ENCODE data around the gene PSMC5. TPM values are rescaled to one million over a fixed set of nuclear protein-coding genes. Genes with fewer than 3 reads are reported as not detected.

PSMC5 gene
- polyA plus RNA-seq, 1 donor (not counting 4 experiments of a cell fraction or from before 2014, with no cell fraction given): 141 TPM

GRCh38 chr17:63831505-63831904, 4.3 kb downstream of the PSMC5 start:
- Histone ChIP-seq H3K9me3 (ENCODE audit: control insufficient read depth, low read depth, low read length) (no peaks in the 10 kb centered on the region), H3K36me3 (ENCODE audit: control insufficient read depth in 2 of 2, extremely low read depth in 1 of 2, insufficient read depth in 2 of 2, low read length in 2 of 2) (peaks cover 56 to 59% of the 10 kb centered on the region in 2 experiments), H3K4me3 (ENCODE audit: control insufficient read depth in 2 of 3, extremely low read depth in 1 of 3, insufficient read depth in 2 of 3, low read depth in 1 of 3, low read length in 3 of 3) (no peak overlapping the region), H3K4me2 (ENCODE audit: control insufficient read depth, extremely low read depth, insufficient read depth, low read depth, low read length) (no peak overlapping the region), H3K79me2 (ENCODE audit: control insufficient read depth, insufficient read depth, low read length) (peaks cover 37% of the 10 kb centered on the region), H3K9me1 (ENCODE audit: control insufficient read depth, extremely low read depth, insufficient read depth, low read length) (no peaks in the 10 kb centered on the region), H3K27me3 (ENCODE audit: control insufficient read depth, extremely low read depth, insufficient read depth, low read length) (no peaks in the 10 kb centered on the region), H3K9ac (ENCODE audit: control insufficient read depth, extremely low read depth, insufficient read depth, low read length) (no peak overlapping the region), H3K4me1 (ENCODE audit: control insufficient read depth, extremely low read depth, insufficient read depth, low read length) (peaks cover 25% of the 10 kb centered on the region), H2AFZ (ENCODE audit: control insufficient read depth, low read length) (no peak overlapping the region), H4K20me1 (ENCODE audit: control insufficient read depth, extremely low read depth, insufficient read depth, low read length) (peaks cover 7% of the 10 kb centered on the region), H3K27ac (ENCODE audit: control insufficient read depth, insufficient read depth, low read length) (no peak overlapping the region)
- FAIRE-seq (no peak), DNase-seq (ENCODE audit: low read depth, low spot score) (no peak)
- dilution Hi-C loops (cut with MboI; ENCODE audit: extremely low pct_ligation_motif_present, low sequenced_read_pairs): no loop called here
- TF ChIP-seq CTCF (optimal IDR thresholded peaks at IDR 0.05 in 1 of 3, IDR thresholded peaks at IDR 0.05 in 1 of 3, conservative IDR thresholded peaks at IDR 0.05 in 1 of 3; ENCODE audit: extremely low read depth in 1 of 3, insufficient read depth in 2 of 3, low read length in 3 of 3): no peak
- TF ChIP-seq EZH2 (IDR thresholded peaks at IDR 0.05; ENCODE audit: low read length): no peak

GRCh38 chr17:63832014-63832413, 4.8 kb downstream of the PSMC5 start:
- dilution Hi-C loops (cut with MboI; ENCODE audit: extremely low pct_ligation_motif_present, low sequenced_read_pairs): no loop called here

More at GRCh38 chr17:63832014-63832413, 4.8 kb downstream of the PSMC5 start:
- TF ChIP-seq EZH2 (IDR thresholded peaks at IDR 0.05; ENCODE audit: low read length): no peak
- TF ChIP-seq CTCF (optimal IDR thresholded peaks at IDR 0.05 in 1 of 3, IDR thresholded peaks at IDR 0.05 in 1 of 3, conservative IDR thresholded peaks at IDR 0.05 in 1 of 3; ENCODE audit: extremely low read depth in 1 of 3, insufficient read depth in 2 of 3, low read length in 3 of 3): no peak
- no peaks in the 10 kb centered on the region for H3K9me1 ChIP-seq (ENCODE audit: control insufficient read depth, extremely low read depth, insufficient read depth, low read length)
- no peak overlapping the region for H3K4me2 ChIP-seq (ENCODE audit: control insufficient read depth, extremely low read depth, insufficient read depth, low read depth, low read length)
- DNase-seq (ENCODE audit: low read depth, low spot score): no peak
- no peak overlapping the region for H3K27ac ChIP-seq (ENCODE audit: control insufficient read depth, insufficient read depth, low read length)
- H3K4me3 ChIP-seq (ENCODE audit: control insufficient read depth in 2 of 3, extremely low read depth in 1 of 3, insufficient read depth in 2 of 3, low read depth in 1 of 3, low read length in 3 of 3): no peak overlapping the region
- H3K79me2 ChIP-seq (ENCODE audit: control insufficient read depth, insufficient read depth, low read length): peaks cover 39% of the 10 kb centered on the region
- FAIRE-seq: no peak
- H4K20me1 ChIP-seq (ENCODE audit: control insufficient read depth, extremely low read depth, insufficient read depth, low read length): peaks cover 7% of the 10 kb centered on the region
- no peak overlapping the region for H2AFZ ChIP-seq (ENCODE audit: control insufficient read depth, low read length)
- H3K9ac ChIP-seq (ENCODE audit: control insufficient read depth, extremely low read depth, insufficient read depth, low read length): no peak overlapping the region
- peaks cover 25% of the 10 kb centered on the region for H3K4me1 ChIP-seq (ENCODE audit: control insufficient read depth, extremely low read depth, insufficient read depth, low read length)
- no peaks in the 10 kb centered on the region for H3K9me3 ChIP-seq (ENCODE audit: control insufficient read depth, low read depth, low read length)
- no peaks in the 10 kb centered on the region for H3K27me3 ChIP-seq (ENCODE audit: control insufficient read depth, extremely low read depth, insufficient read depth, low read length)
- peaks cover 61 to 62% of the 10 kb centered on the region in 2 experiments for H3K36me3 ChIP-seq (ENCODE audit: control insufficient read depth in 2 of 2, extremely low read depth in 1 of 2, insufficient read depth in 2 of 2, low read length in 2 of 2)

Data from keratinocyte (primary cell).